SK-N-SH treated with all-trans-retinoic acid at 6 μM for 48 hours (cell line): ENCODE data around the gene AFG3L2.

Experiments used
- ATAC-seq: fragments of 200-7000 bp; cut with Tn5 transposase; 3 replicates; pipeline ENCODE4 v1.9.1; 2020; ENCODE audit warnings: mild to moderate bottlenecking, moderate library complexity
- ARNTL ChIP-seq: fragments of 450-650 bp; formaldehyde crosslinking; IDR thresholded peaks from 2 replicates; pipeline ENCODE4 v1.5.0; 2020; ENCODE audit warnings: low read depth, mild to moderate bottlenecking, moderate library complexity, borderline replicate concordance
- BACH2 ChIP-seq: fragments of 250-450 bp; sonication (Bioruptor Pico); IDR thresholded peaks from 2 replicates; pipeline ENCODE4 v1.9.0; 2021; ENCODE audit warnings: mild to moderate bottlenecking, borderline replicate concordance
- ESRRG ChIP-seq: fragments of 250-450 bp; sonication (Bioruptor Pico); IDR thresholded peaks from 2 replicates; pipeline ENCODE4 v1.6.1; 2021; ENCODE audit warnings: mild to moderate bottlenecking
- GLIS3 ChIP-seq: fragments of 250-450 bp; sonication (Bioruptor Pico); IDR thresholded peaks from 2 replicates; pipeline ENCODE4 v1.5.0; 2020; ENCODE audit warnings: mild to moderate bottlenecking, moderate library complexity
- ISL1 ChIP-seq: fragments of 250-450 bp; sonication (Bioruptor Pico); IDR thresholded peaks from 2 replicates; pipeline ENCODE4 v2.1.2; 2022; ENCODE audit warnings: mild to moderate bottlenecking, moderate library complexity
- PPARA ChIP-seq: fragments of 250-450 bp; sonication (Bioruptor Pico); IDR thresholded peaks from 2 replicates; pipeline ENCODE4 v1.5.0; 2020; ENCODE audit warnings: mild to moderate bottlenecking, borderline replicate concordance
- RARB ChIP-seq: fragments of 250-450 bp; sonication (Bioruptor Pico); IDR thresholded peaks from 2 replicates; pipeline ENCODE4 v1.8.0; 2021; ENCODE audit warnings: mild to moderate bottlenecking, moderate library complexity
- SNAI2 ChIP-seq: fragments of 250-450 bp; sonication (Bioruptor Pico); IDR thresholded peaks from 2 replicates; pipeline ENCODE4 v1.5.0; 2020; ENCODE audit warnings: mild to moderate bottlenecking, moderate library complexity
- TCF4 ChIP-seq: fragments of 250-450 bp; sonication (Bioruptor Pico); IDR thresholded peaks from 2 replicates; pipeline ENCODE4 v1.8.0; 2021; ENCODE audit warnings: mild to moderate bottlenecking, moderate library complexity, borderline replicate concordance
- TOX ChIP-seq: fragments of 250-450 bp; sonication (Bioruptor Pico); IDR thresholded peaks from 2 replicates; pipeline ENCODE4 v1.8.0; 2021; ENCODE audit warnings: mild to moderate bottlenecking, moderate library complexity, borderline replicate concordance
- ZC3H10 ChIP-seq: fragments of 250-450 bp; sonication (Bioruptor Pico); IDR thresholded peaks from 2 replicates; pipeline ENCODE4 v1.5.1; 2021; ENCODE audit warnings: mild to moderate bottlenecking, moderate library complexity
- ZFP3 ChIP-seq: fragments of 250-450 bp; sonication (Bioruptor Pico); IDR thresholded peaks from 2 replicates; pipeline ENCODE4 v1.5.0; 2020; ENCODE audit warnings: mild to moderate bottlenecking, moderate library complexity
- ZFP30 ChIP-seq: fragments of 450-650 bp; formaldehyde crosslinking; IDR thresholded peaks from 2 replicates; pipeline ENCODE4 v1.5.0; 2022; ENCODE audit warnings: mild to moderate bottlenecking, moderate library complexity
- ZNF70 ChIP-seq: fragments of 450-650 bp; formaldehyde crosslinking; IDR thresholded peaks from 2 replicates; pipeline ENCODE4 v1.5.0; 2020; ENCODE audit warnings: mild to moderate bottlenecking, moderate library complexity
- ZNF8 ChIP-seq: fragments of 450-650 bp; formaldehyde crosslinking; IDR thresholded peaks from 2 replicates; pipeline ENCODE4 v1.5.0; 2020; ENCODE audit warnings: mild to moderate bottlenecking, moderate library complexity
- TF ChIP-seq, protein P1 (sequence below): fragments of 250-450 bp; sonication (Bioruptor Pico); IDR thresholded peaks from 2 replicates; pipeline ENCODE4 v1.8.0; 2020; ENCODE audit warnings: mild to moderate bottlenecking, moderate library complexity, borderline replicate concordance
- TF ChIP-seq, protein P2 (sequence below): fragments of 250-450 bp; sonication (Bioruptor Pico); IDR thresholded peaks from 2 replicates; pipeline ENCODE4 v1.5.0; 2020; ENCODE audit warnings: mild to moderate bottlenecking, moderate library complexity
- TF ChIP-seq, protein P3 (sequence below): fragments of 250-450 bp; sonication (Bioruptor Pico); IDR thresholded peaks from 2 replicates; pipeline ENCODE4 v1.5.1; 2020; ENCODE audit warnings: low read depth, mild to moderate bottlenecking, moderate library complexity
- TF ChIP-seq, protein P4 (sequence below): fragments of 250-450 bp; sonication (Bioruptor Pico); IDR thresholded peaks from 2 replicates; pipeline ENCODE4 v1.5.1; 2021; ENCODE audit warnings: mild to moderate bottlenecking, moderate library complexity
- TF ChIP-seq, protein P5 (sequence below): fragments of 250-450 bp; sonication (Bioruptor Pico); IDR thresholded peaks from 2 replicates; pipeline ENCODE4 v1.8.0; 2021; ENCODE audit warnings: low read depth, mild to moderate bottlenecking, moderate library complexity, borderline replicate concordance

AFG3L2 gene

DNA sequence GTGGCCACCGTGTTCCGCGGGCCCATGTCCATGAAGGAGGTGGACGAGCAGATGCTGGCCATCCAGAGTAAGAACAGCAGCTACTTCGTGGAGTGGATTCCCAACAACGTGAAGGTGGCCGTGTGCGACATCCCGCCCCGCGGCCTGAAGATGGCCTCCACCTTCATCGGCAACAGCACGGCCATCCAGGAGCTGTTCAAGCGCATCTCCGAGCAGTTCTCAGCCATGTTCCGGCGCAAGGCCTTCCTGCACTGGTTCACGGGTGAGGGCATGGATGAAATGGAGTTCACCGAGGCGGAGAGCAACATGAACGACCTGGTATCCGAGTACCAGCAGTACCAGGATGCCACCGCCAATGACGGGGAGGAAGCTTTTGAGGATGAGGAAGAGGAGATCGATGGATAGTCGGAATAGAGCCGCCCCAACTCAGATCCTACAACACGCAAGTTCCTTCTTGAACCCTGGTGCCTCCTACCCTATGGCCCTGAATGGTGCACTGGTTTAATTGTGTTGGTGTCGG lies 51.2 kb downstream of the AFG3L2 start (continued):
- TF ChIP-seq, protein P1, sequence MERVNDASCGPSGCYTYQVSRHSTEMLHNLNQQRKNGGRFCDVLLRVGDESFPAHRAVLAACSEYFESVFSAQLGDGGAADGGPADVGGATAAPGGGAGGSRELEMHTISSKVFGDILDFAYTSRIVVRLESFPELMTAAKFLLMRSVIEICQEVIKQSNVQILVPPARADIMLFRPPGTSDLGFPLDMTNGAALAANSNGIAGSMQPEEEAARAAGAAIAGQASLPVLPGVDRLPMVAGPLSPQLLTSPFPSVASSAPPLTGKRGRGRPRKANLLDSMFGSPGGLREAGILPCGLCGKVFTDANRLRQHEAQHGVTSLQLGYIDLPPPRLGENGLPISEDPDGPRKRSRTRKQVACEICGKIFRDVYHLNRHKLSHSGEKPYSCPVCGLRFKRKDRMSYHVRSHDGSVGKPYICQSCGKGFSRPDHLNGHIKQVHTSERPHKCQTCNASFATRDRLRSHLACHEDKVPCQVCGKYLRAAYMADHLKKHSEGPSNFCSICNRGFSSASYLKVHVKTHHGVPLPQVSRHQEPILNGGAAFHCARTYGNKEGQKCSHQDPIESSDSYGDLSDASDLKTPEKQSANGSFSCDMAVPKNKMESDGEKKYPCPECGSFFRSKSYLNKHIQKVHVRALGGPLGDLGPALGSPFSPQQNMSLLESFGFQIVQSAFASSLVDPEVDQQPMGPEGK (CRISPR knock-in tag), result no peak
- TF ChIP-seq, protein P2, sequence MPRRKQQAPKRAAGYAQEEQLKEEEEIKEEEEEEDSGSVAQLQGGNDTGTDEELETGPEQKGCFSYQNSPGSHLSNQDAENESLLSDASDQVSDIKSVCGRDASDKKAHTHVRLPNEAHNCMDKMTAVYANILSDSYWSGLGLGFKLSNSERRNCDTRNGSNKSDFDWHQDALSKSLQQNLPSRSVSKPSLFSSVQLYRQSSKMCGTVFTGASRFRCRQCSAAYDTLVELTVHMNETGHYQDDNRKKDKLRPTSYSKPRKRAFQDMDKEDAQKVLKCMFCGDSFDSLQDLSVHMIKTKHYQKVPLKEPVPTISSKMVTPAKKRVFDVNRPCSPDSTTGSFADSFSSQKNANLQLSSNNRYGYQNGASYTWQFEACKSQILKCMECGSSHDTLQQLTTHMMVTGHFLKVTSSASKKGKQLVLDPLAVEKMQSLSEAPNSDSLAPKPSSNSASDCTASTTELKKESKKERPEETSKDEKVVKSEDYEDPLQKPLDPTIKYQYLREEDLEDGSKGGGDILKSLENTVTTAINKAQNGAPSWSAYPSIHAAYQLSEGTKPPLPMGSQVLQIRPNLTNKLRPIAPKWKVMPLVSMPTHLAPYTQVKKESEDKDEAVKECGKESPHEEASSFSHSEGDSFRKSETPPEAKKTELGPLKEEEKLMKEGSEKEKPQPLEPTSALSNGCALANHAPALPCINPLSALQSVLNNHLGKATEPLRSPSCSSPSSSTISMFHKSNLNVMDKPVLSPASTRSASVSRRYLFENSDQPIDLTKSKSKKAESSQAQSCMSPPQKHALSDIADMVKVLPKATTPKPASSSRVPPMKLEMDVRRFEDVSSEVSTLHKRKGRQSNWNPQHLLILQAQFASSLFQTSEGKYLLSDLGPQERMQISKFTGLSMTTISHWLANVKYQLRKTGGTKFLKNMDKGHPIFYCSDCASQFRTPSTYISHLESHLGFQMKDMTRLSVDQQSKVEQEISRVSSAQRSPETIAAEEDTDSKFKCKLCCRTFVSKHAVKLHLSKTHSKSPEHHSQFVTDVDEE (CRISPR knock-in tag), result no peak
- no peak for TF ChIP-seq TOX
- TF ChIP-seq PPARA (CRISPR knock-in tag), result no peak
- TF ChIP-seq ARNTL, result no peak
- TF ChIP-seq RARB, result no peak
- TF ChIP-seq ZFP30, result no peak

DNA sequence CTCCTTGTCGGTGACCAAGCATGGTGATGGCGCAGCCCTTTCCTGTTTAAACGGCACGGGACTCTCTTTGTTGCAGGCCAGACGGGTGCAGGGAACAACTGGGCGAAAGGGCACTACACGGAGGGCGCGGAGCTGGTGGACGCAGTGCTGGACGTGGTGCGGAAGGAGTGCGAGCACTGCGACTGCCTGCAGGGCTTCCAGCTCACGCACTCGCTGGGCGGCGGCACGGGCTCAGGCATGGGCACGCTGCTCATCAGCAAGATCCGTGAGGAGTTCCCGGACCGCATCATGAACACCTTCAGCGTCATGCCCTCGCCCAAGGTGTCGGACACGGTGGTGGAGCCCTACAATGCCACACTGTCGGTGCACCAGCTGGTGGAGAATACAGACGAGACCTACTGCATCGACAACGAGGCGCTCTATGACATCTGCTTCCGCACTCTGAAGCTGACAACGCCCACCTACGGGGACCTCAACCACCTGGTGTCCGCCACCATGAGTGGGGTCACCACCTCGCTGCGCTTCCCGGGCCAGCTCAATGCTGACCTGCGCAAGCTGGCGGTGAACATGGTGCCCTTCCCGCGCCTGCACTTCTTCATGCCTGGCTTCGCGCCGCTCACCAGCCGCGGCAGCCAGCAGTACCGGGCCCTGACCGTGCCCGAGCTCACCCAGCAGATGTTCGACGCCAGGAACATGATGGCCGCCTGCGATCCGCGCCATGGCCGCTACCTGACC lies 51.9 kb downstream of the AFG3L2 start:
- TF ChIP-seq SNAI2 (CRISPR knock-in tag) (no peak), BACH2 (CRISPR knock-in tag) (no peak), ZNF8 (CRISPR knock-in tag) (no peak), ESRRG (CRISPR knock-in tag) (no peak), ARNTL (no peak), ZC3H10 (no peak), ZNF70 (CRISPR knock-in tag) (no peak), RARB (no peak), ZFP3 (CRISPR knock-in tag) (no peak)
- TF ChIP-seq, protein P3, sequence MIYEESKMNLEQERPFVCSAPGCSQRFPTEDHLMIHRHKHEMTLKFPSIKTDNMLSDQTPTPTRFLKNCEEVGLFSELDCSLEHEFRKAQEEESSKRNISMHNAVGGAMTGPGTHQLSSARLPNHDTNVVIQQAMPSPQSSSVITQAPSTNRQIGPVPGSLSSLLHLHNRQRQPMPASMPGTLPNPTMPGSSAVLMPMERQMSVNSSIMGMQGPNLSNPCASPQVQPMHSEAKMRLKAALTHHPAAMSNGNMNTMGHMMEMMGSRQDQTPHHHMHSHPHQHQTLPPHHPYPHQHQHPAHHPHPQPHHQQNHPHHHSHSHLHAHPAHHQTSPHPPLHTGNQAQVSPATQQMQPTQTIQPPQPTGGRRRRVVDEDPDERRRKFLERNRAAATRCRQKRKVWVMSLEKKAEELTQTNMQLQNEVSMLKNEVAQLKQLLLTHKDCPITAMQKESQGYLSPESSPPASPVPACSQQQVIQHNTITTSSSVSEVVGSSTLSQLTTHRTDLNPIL (CRISPR knock-in tag), result no peak
- TF ChIP-seq, protein P4, sequence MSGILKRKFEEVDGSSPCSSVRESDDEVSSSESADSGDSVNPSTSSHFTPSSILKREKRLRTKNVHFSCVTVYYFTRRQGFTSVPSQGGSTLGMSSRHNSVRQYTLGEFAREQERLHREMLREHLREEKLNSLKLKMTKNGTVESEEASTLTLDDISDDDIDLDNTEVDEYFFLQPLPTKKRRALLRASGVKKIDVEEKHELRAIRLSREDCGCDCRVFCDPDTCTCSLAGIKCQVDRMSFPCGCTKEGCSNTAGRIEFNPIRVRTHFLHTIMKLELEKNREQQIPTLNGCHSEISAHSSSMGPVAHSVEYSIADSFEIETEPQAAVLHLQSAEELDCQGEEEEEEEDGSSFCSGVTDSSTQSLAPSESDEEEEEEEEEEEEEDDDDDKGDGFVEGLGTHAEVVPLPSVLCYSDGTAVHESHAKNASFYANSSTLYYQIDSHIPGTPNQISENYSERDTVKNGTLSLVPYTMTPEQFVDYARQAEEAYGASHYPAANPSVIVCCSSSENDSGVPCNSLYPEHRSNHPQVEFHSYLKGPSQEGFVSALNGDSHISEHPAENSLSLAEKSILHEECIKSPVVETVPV (CRISPR knock-in tag), result no peak
- TF ChIP-seq, protein P5, sequence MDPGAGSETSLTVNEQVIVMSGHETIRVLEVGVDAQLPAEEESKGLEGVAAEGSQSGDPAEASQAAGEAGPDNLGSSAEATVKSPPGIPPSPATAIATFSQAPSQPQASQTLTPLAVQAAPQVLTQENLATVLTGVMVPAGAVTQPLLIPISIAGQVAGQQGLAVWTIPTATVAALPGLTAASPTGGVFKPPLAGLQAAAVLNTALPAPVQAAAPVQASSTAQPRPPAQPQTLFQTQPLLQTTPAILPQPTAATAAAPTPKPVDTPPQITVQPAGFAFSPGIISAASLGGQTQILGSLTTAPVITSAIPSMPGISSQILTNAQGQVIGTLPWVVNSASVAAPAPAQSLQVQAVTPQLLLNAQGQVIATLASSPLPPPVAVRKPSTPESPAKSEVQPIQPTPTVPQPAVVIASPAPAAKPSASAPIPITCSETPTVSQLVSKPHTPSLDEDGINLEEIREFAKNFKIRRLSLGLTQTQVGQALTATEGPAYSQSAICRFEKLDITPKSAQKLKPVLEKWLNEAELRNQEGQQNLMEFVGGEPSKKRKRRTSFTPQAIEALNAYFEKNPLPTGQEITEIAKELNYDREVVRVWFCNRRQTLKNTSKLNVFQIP (CRISPR knock-in tag), result no peak
- TF ChIP-seq, protein P1 (CRISPR knock-in tag), result no peak
- ATAC-seq, result no peak

DNA sequence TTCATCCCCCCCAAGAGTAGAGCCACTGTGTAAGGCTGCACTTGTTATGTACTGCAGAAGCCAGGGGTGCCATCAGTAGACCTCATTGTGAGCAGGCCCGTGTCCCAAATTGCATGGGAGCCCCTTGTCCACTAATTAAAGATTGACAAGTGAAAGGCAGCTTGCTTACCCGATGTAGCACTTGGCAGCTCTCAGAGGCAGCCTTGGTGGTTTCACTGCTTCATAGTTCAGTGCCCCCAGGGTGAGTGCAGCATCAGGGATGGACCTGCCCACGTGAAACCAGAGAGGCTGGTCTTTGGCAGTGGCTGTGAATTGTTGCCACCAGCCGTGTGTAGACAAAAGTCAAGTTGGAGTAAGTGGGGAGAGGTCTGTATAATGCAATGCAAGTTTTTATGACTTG lies 55.7 kb downstream of the AFG3L2 start:
- TF ChIP-seq GLIS3 (CRISPR knock-in tag), result no peak
- no peak for TF ChIP-seq ISL1 (CRISPR knock-in tag)
- TF ChIP-seq TOX, result no peak
- no peak for TF ChIP-seq RARB
- TF ChIP-seq SNAI2 (CRISPR knock-in tag), result no peak
- no peak for TF ChIP-seq ZNF8 (CRISPR knock-in tag)
- TF ChIP-seq BACH2 (CRISPR knock-in tag), result no peak
- TF ChIP-seq ZFP30, result no peak
- TF ChIP-seq TCF4 (CRISPR knock-in tag), result no peak
- TF ChIP-seq, protein P1 (CRISPR knock-in tag), result no peak
- ATAC-seq, result no peak
